AG04449 (cell line): ENCODE results near the gene CRACR2B.

Experiments
- CTCF ChIA-PET: fragments of 350-600 bp; formaldehyde crosslinking; extraction: SDS; loops from one replicate; lab custom pipeline; 2021; ENCODE audit warnings: antibody characterized with exemption; lab: Yijun Ruan, JAX
- POLR2A ChIA-PET: fragments of 400-600, 350-600 bp; formaldehyde crosslinking; extraction: SDS; loops from one replicate; lab custom pipeline; 2020; ENCODE audit warnings: antibody characterized with exemption, inconsistent platforms; lab: Yijun Ruan, JAX
- DNase-seq: peaks from one replicate; pipeline ENCODE4 v3.0.0-alpha.2; 2010; ENCODE audit warnings: low read depth, low spot score
- H3K4me3 ChIP-seq: 2 replicates; pipeline ENCODE4 v1.5.1; 2011; ENCODE audit warnings: low read depth, mild to moderate bottlenecking, control low read depth, low read length
- CTCF ChIP-seq: IDR thresholded peaks from one replicate; pipeline ENCODE4 v1.5.1; 2011; ENCODE audit warnings: mild to moderate bottlenecking, moderate library complexity, low read length, control low read depth, inconsistent platforms; ENCODE audit not compliant: insufficient read depth; ENCODE audit errors: missing control alignments

CRACR2B gene

GRCh38 chr11:838441-839279 lies 10.9 kb downstream of the CRACR2B start:
- ChIA-PET POLR2A (interaction anchor here (0.7 to 2.9 kb wide), 2 partner anchors 19 to 20 kb away, joined by 4 to 12 read pairs; partner anchors contain the start of gene PNPLA2), CTCF (interaction anchor here (0.9 kb wide), 1 partner anchor 27 kb away, joined by 3 read pairs; no protein-coding TSS in a partner anchor)
- peak; percentile 42 for TF ChIP-seq CTCF
- no peak for DNase-seq
- no peak overlapping the region; the same call in 1 of the 2 replicates for H3K4me3 ChIP-seq

- no peak for TF ChIP-seq CTCF
- ChIA-PET CTCF (interaction anchor here (1.8 kb wide), 1 partner anchor 8 kb away, joined by 7 read pairs; no protein-coding TSS in a partner anchor), POLR2A (interaction anchor here (2.9 kb wide), 1 partner anchor 20 kb away, joined by 12 read pairs; the partner anchor contains the start of gene PNPLA2)
- no peak for DNase-seq
- H3K4me3 ChIP-seq = no peak overlapping the region
Observed at GRCh38 chr11:839280-839623, 11.5 kb downstream of the CRACR2B start.

DNA sequence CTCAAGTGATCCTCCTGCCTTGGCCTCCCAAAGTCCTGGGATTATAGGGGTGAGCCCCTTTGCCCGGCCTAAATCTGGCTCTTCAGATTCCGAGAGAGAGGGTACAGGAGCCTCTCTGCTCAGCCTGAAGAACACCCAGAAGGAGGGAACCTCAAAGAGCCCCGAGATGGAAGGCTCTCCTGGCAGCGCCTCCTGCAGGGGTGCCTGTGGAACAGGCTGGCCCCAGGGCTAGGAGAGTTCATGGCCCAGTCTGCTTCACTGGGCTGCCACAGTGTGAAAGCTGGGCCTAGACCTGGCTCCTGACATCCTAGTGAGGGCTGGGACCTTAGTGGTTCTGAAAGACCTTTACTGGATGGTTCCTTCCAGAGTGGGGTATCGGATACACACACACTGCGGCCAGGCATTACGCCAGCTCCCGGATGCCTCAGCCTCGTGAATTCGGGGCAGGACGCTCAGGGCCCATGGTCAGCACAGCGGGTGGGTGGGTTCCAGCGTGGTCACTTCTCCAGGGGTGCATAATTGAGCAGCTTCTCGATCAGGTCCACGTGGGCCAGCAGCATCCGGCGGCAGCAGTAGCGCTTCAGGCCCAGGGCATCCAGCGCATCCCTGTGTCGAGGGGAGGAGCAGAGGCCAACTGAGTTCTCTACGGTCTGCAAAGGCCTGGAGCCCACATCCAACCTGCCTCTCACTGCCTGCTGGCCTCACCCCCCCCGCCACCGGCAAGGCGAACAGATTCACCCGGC lies 12.3 kb downstream of the CRACR2B start:
- peak overlapping the region; percentile 86 for H3K4me3 ChIP-seq
- ChIA-PET CTCF (interaction anchor here (1.8 kb wide), 1 partner anchor 9 kb away, joined by 7 read pairs; no protein-coding TSS in a partner anchor), POLR2A (interaction anchor here (1.0 to 2.9 kb wide), 2 partner anchors 10 to 20 kb away, joined by 3 to 12 read pairs; partner anchors contain the start of gene PNPLA2)
- TF ChIP-seq CTCF = peak; percentile 35
- DNase-seq = no peak

DNA sequence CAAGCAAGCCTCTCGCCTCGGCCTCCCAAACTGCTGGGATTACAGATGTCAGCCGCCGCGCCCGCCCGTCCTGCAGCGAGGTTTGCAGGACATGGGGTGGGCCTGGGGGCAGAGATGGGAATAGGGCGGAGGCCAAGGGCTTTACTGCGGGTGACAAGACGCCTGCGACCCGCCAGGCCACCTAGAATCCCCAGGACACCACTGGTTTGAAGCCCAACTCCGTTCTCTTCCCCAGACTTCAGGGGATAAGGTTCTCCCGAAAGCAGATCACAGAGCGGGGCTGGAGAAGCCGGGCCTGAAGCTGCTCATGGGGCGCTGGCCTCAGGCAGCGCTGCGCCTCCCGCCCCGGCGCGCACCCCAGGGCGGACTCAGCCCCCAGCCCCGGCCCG lies 14.3 kb downstream of the CRACR2B start:
- POLR2A ChIA-PET = interaction anchor here (0.6 to 7.7 kb wide), 2 partner anchors 10 to 17 kb away, joined by 3 to 109 read pairs; partner anchors contain the start of genes CD151 and CRACR2B
- TF ChIP-seq CTCF = no peak
- CTCF ChIA-PET = no interaction called here
- H3K4me3 ChIP-seq = peak overlapping the region; percentile 86
- no peak for DNase-seq

DNA sequence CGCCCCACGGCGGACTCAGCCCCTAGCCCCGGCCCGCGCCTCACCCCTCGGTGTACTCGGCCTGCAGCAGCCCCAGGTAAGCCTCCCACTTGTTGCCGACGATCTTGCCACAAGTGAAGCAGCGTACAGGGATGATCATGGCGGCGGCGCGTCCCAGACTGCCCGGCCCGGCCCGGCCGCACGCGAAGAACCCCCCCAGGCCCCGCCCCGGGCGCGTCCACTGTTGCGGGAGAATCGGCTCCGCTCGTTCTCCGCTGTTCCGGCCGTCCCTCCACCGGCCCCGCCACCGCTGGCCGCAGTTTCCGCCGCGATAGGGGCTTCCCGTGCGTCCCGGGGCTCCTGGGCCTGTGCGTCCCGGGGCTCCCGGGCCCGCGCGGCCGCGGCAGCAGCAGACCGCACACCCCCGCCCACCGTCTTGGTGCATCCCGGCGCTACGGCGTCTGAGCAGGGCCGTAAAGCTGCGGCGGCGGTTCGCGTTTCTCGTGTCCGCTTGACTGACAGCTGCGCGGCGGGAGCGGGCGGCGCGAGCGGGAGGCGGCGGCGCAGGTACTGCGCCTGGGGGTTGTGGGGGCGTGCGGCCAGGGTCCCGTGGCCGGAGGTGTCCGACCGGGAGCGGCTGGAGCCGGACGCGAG lies 14.8 kb downstream of the CRACR2B start, which contains the start of the genes POLR2L and TSPAN4:
TSS of gene POLR2L (minus strand) at position 160 of the 633 bp plus-strand sequence. CDS start at position 139, 21 bp downstream.
TSS of gene TSPAN4 (plus strand) at position 483 of the 633 bp plus-strand sequence. CDS start 7,453 bp downstream, outside the sequence.
- CTCF ChIA-PET = interaction anchor here (1.3 kb wide), 2 partner anchors 133 to 209 kb away, joined by 3 to 4 read pairs; no protein-coding TSS in a partner anchor
- POLR2A ChIA-PET = interaction anchor here (0.8 to 7.7 kb wide), 6 partner anchors 11 to 46 kb away, joined by 4 to 109 read pairs (median 6); partner anchors contain the start of genes CD151, CRACR2B, PNPLA2 and RPLP2
- peak within 1 kb of the TSS; percentile 86 for H3K4me3 ChIP-seq
- no peak for DNase-seq
- TF ChIP-seq CTCF = no peak
